PC-9 (cell line): Measurements from ENCODE around the gene PLA2G15.

Experiments
- CTCF ChIP-seq: fragments of 200-600 bp; sonication (generic); conservative IDR thresholded peaks from 2 replicates; pipeline ENCODE4 v1.6.1; 2017; ENCODE audit warnings: mixed run types, antibody characterized with exemption, mild to moderate bottlenecking, moderate library complexity
- EZH2 ChIP-seq: fragments of 200-600 bp; sonication (generic); IDR thresholded peaks from 2 replicates; pipeline ENCODE4 v1.8.0; 2017; ENCODE audit warnings: antibody characterized with exemption, low read depth

- TF ChIP-seq CTCF = no peak
- TF ChIP-seq EZH2 = no peak
Measured at GRCh38 chr16:68197250-68197649, 47.9 kb upstream of the PLA2G15 start.
